ENCODE measurements around the gene GALNS. TPM values are rescaled to one million over a fixed set of nuclear protein-coding genes. Genes with fewer than 3 reads are reported as not detected.
A peak's percentile ranks its signal among the peaks of the same experiment; 100 is the strongest.

Gene GALNS
- total and polyA plus RNA-seq, 7 donors: 4.8 to 15.4 (median 10.4) TPM

- H3K4me1 ChIP-seq: peaks cover 24% of the 10 kb centered on the region
- ATAC-seq (peak; percentile 89 to 95 (median 93)), DNase-seq (peak; percentile 60 to 88)
- WGBS, 3 donors: 18 to 50% (median 25%) methylated on average over 7 to 14 of the region's 14 CpGs
- peak; percentile 6 for TF ChIP-seq CTCF (IDR thresholded peaks at IDR 0.05)
- no peaks in the 10 kb centered on the region for H3K36me3 ChIP-seq (ENCODE audit: insufficient read depth in 1 of 2, low read depth in 1 of 2)
- H3K4me3 ChIP-seq: peak overlapping the region; percentile 22
- peak overlapping the region; percentile 81 for H3K27ac ChIP-seq
- no peaks in the 10 kb centered on the region for H3K27me3 ChIP-seq (ENCODE audit: insufficient read depth in 3 of 3, low read length in 2 of 3)
- no peaks in the 10 kb centered on the region for H3K9me3 ChIP-seq
- intact Hi-C loops (cut with DNase I): loop anchor here in 1 of 2 donors (1.0 to 5.0 kb wide), 2 partner anchors 20 to 46 kb away; partner anchors contain the start of genes GALNS and TRAPPC2L
These were observed 46.5 kb upstream of the GALNS start for GRCh38 chr16:88903267-88903666.

DNA sequence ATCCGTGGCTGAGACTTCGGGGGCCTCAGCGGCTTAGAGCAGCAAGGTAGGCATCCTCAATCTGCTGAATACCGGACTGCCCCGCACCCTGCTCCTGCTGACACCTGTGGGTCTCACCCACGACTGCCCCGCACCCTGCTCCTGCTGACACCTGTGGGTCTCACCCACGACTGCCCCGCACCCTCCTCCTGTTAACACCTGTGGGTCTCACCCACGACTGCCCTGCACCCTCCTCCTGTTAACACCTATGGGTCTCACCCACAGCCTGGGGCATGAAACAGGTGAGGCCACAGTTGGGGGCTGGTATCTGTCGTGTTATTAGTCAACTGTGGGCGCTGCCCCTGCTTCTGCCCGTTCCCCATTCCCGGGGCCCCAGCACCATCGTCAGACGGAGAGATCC is 46.0 kb upstream of the GALNS start:
- no peak for TF ChIP-seq CTCF (IDR thresholded peaks at IDR 0.05)
- intact Hi-C loops (cut with DNase I): loop anchor here in 1 of 2 donors (1.0 to 5.0 kb wide), 2 partner anchors 19 to 45 kb away; partner anchors contain the start of genes GALNS and TRAPPC2L
- H3K4me1 ChIP-seq: peaks cover 25% of the 10 kb centered on the region

GRCh38 chr16:88901718-88902337 is 45.1 kb upstream of the GALNS start:
- 87 to 92% (median 90%) methylated on average over 26 of the region's 26 CpGs for WGBS, 3 donors
- no peaks in the 10 kb centered on the region for H3K36me3 ChIP-seq (ENCODE audit: insufficient read depth in 1 of 2, low read depth in 1 of 2)
- H3K4me1 ChIP-seq: peaks cover 34% of the 10 kb centered on the region
- intact Hi-C loops (cut with DNase I): loop anchor here in 1 of 2 donors (5.0 kb wide), 1 partner anchor 45 kb away; the partner anchor contains the start of genes GALNS and TRAPPC2L
- H3K27me3 ChIP-seq (ENCODE audit: insufficient read depth in 3 of 3, low read length in 2 of 3): no peaks in the 10 kb centered on the region
- no peak for TF ChIP-seq CTCF (IDR thresholded peaks at IDR 0.05)
- no peaks in the 10 kb centered on the region for H3K9me3 ChIP-seq
- ATAC-seq (no peak), DNase-seq (no peak)
- no peak overlapping the region for H3K27ac ChIP-seq
- H3K4me3 ChIP-seq: no peak overlapping the region

More for the DNA sequence above, 46.0 kb upstream of the GALNS start:
- no peak for DNase-seq
- Histone ChIP-seq H3K4me3 (peak overlapping the region; percentile 22), H3K27ac (peak overlapping the region; percentile 81), H3K36me3 (ENCODE audit: insufficient read depth in 1 of 2, low read depth in 1 of 2) (no peaks in the 10 kb centered on the region), H3K27me3 (ENCODE audit: insufficient read depth in 3 of 3, low read length in 2 of 3) (no peaks in the 10 kb centered on the region), H3K9me3 (no peaks in the 10 kb centered on the region)
- peak in 1 of 4 donors; percentile 6 for ATAC-seq
- 72 to 81% (median 74%) methylated on average over 16 of the region's 16 CpGs for WGBS, 3 donors

- WGBS, 3 donors: 67 to 92% (median 84%) methylated on average over 12 of the region's 12 CpGs
- no peaks in the 10 kb centered on the region for H3K9me3 ChIP-seq
- DNase-seq (no peak), ATAC-seq (no peak)
- H3K27me3 ChIP-seq (ENCODE audit: insufficient read depth in 3 of 3, low read length in 2 of 3): no peaks in the 10 kb centered on the region
- TF ChIP-seq CTCF (IDR thresholded peaks at IDR 0.05): no peak
- H3K4me1 ChIP-seq: peaks cover 44% of the 10 kb centered on the region
- no peak overlapping the region for H3K27ac ChIP-seq
- peaks cover 0 to 3% of the 10 kb centered on the region in 2 donors for H3K36me3 ChIP-seq (ENCODE audit: insufficient read depth in 1 of 2, low read depth in 1 of 2)
- intact Hi-C loops (cut with DNase I): loop anchor here in 1 of 2 donors (5.0 kb wide), 1 partner anchor 43 kb away; the partner anchor contains the start of genes GALNS and TRAPPC2L
- H3K4me3 ChIP-seq: no peak overlapping the region
These were observed 43.9 kb upstream of the GALNS start for GRCh38 chr16:88900662-88901052.
